ENCODE data around the gene MRPL22.
A peak's percentile ranks its signal among the peaks of the same experiment; 100 is the strongest.
"Not testable (repeated sequence)": the region's sequence is repeated elsewhere in the genome, so short reads cannot be mapped to it uniquely, and the experiment has no call there.

Gene MRPL22

DNA sequence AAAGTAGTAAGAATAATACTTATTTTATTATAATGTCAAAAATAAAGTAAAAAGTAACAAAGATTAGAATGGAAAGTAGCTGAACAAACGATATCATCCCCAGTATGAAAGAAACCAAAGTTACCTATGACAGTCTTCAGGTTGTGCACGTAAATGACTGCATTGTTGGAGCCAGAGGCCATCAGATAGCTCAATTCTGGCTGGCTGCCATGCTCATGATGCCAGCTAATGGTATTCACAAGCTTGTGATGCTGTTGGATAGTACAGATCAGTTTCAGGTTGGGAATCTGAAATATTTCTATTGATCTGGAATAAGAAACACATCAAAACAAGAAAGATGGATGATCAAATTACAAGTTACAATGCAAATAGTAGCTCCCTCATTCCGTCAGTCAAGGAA lies 24.0 kb upstream of the MRPL22 start:
- TF ChIP-seq TAF1 (IDR thresholded peaks at IDR 0.05; ENCODE audit: borderline replicate concordance, low read depth, low read length) = no peak
- TF ChIP-seq POLR2A (IDR thresholded peaks at IDR 0.05; ENCODE audit: low read depth, low read length) = no peak
- no peak for TF ChIP-seq POLR2AphosphoS5 (IDR thresholded peaks at IDR 0.05; ENCODE audit: low read depth, low read length)
- no peak for DNase-seq (ENCODE audit: insufficient read length)
- no peak for FAIRE-seq

DNA sequence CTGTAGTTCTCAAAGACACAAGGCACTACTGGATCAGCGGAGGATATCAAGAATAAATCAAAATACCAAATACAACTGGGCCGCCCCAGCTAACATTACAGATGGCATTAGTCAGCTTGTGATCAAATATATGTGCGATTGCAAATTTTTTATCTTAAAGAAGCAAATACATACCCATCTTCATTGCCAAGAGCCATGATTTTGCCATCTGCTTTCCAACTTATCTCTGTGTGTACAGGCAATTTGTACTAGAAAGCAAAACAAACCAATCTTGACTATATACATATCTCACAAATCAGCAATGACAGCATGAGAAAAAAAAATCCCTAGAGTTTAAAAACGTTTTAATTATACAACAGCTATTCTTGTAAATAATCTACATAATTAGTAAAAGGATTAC lies 23.1 kb upstream of the MRPL22 start:
- DNase-seq (ENCODE audit: insufficient read length) = no peak
- TF ChIP-seq TAF1 (IDR thresholded peaks at IDR 0.05; ENCODE audit: borderline replicate concordance, low read depth, low read length) (no peak), POLR2A (IDR thresholded peaks at IDR 0.05; ENCODE audit: low read depth, low read length) (no peak), POLR2AphosphoS5 (IDR thresholded peaks at IDR 0.05; ENCODE audit: low read depth, low read length) (no peak)
- peak; percentile 27 for FAIRE-seq

DNA sequence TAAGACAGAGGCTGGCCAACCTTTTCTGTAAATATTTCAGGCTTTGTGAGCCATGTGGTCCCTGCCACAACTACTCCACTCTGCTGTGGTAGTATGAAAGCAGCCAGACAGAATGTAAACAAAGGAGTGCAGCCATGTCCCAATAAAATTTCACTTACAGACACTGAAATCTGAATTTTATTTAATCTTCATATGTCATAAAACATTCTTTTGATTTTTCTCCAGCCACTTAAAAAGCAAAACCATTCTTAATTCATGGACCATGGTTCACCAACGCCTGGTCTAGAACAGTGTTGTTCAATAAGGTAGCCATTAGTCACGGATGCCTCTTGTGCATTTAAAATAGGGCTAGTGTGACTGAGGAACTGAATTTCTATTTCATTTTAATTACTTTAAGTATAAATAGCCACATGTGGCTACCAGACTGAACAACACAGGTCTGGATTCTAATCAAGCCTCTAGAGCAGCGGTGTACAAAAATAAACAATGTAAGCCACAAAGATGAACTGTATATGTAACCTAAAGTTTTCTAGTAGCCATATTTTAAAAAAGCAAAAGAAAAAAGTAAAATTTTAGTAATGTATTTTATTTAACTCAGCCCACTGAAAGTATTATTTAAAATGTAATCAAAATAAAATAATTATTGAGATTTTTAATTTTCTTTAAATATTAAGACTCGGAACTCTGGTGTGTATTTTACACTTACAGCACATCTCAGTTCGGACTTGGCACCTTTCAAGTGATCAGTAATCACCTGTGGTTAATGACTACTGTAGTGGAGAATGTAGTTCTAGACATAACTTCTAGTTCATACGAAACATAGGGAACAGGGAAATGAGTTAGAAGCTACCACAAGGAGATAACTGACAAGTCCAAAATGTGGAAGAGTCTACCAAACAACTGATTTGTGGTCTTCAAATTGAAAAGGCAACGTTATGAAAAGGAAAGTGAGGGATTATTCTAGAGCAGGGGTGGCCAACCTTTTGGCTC lies 17.1 kb upstream of the MRPL22 start:
- DNase-seq (ENCODE audit: insufficient read length) (no peak), FAIRE-seq (no peak)
- TF ChIP-seq TAF1 (IDR thresholded peaks at IDR 0.05; ENCODE audit: borderline replicate concordance, low read depth, low read length) (no peak), POLR2A (IDR thresholded peaks at IDR 0.05; ENCODE audit: low read depth, low read length) (no peak), POLR2AphosphoS5 (IDR thresholded peaks at IDR 0.05; ENCODE audit: low read depth, low read length) (no peak)

DNA sequence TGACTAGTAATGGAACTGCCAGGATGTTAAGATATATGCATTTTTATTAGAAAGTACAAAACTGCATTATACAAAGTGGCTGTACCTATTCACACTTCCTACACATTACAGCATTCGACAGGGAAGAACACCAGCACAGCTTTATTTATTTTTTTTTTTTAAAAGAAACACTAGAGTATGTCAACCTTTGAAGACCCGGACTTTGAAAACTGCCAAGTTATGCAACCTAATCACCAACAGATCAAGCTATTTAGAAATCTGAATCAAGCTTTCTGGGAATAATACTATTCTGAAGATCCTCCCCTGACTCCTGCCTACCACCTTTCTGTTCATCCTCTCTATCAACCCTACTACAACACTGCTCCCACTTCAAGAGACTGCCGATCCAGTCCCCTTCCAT lies 7.3 kb upstream of the MRPL22 start:
- FAIRE-seq (no peak), DNase-seq (ENCODE audit: insufficient read length) (no peak)
- TF ChIP-seq TAF1 (IDR thresholded peaks at IDR 0.05; ENCODE audit: borderline replicate concordance, low read depth, low read length) = no peak
- no peak for TF ChIP-seq POLR2A (IDR thresholded peaks at IDR 0.05; ENCODE audit: low read depth, low read length)
- TF ChIP-seq POLR2AphosphoS5 (IDR thresholded peaks at IDR 0.05; ENCODE audit: low read depth, low read length) = no peak

DNA sequence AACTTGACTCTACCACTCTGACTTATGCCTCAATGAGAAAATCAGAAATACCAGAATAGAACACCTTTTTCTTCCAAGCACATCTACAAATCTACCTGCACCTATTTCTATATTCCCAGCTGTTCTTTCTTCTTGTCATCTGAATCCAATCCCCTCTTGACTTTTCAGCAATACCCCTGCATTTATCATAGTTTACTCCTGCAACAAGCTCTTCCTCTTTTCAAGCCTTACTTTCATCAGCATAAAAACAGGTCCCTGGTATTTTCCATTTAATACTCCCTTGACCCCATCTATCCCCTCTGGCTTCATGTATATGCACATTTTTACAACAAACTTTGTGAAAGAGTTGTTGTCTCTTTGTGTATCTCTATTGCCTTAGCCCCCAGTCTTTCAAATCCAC lies 6.0 kb upstream of the MRPL22 start:
- FAIRE-seq = no peak
- DNase-seq (ENCODE audit: insufficient read length) = no peak
- TF ChIP-seq POLR2AphosphoS5 (IDR thresholded peaks at IDR 0.05; ENCODE audit: low read depth, low read length) (no peak), TAF1 (IDR thresholded peaks at IDR 0.05; ENCODE audit: borderline replicate concordance, low read depth, low read length) (no peak), POLR2A (IDR thresholded peaks at IDR 0.05; ENCODE audit: low read depth, low read length) (no peak)

DNA sequence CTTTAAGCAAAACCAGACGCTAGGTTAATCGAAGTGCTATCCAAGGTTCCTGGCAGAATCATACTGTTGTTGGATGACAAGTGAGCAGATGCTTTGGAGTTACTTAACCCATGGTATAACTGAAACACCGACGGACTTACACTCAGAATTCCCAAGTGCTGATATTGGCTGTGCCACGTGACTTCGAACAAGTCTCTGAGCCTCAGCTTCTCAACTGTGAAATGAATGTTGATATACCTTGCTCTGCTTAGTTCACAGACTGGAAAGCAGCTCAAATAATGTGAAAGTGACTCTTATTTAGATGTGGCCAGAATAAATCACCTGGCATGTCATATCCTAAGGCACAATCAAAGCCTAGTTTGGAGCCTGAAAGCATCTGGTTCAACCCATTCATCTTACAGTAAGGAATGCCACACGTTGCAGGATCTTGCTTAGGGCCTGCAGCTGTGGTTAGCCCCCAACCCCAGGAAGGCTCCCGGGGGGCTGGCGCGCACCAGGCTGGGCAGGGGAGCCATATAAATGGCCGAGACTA lies 3.6 kb upstream of the MRPL22 start:
- no peak for FAIRE-seq
- TF ChIP-seq POLR2A (IDR thresholded peaks at IDR 0.05; ENCODE audit: low read depth, low read length) (no peak), POLR2AphosphoS5 (IDR thresholded peaks at IDR 0.05; ENCODE audit: low read depth, low read length) (no peak), TAF1 (IDR thresholded peaks at IDR 0.05; ENCODE audit: borderline replicate concordance, low read depth, low read length) (no peak)
- no peak for DNase-seq (ENCODE audit: insufficient read length)

DNA sequence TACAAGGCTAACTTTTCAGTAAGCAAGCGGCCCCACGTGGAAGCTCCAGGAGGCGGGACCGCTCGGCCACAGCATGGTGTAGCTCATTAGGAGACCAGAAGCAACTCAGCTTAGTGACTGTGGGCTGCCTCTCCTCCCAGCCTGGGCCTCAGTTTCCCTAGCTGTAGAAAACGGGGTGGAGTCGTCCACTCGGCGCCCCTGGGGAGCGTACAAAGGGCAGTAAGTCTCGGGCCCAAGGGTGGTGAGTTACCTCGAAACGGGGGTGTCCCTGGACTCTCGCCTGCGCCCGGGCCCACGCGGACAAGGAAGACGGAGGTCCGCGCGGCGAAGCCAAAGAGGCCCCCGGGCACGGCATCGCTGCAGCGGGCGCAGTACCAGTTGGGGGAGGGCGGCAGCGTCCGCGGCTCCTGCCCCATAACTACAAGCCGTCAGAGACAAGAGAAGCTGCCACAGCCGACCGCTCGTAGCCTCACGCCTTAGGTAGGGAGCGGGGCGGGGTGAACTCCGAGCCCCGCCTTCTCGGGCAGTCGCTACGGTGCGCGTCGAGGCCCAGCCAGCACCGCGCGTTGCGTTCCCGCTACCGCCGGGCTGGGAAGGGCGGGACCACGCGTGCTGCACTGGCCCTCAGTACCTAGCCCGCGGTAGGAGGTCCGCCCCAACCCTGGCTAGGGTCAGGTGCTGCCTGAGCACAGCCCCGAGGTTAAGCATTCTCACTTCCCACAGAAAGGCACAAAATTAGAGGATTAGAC lies 3.0 kb upstream of the MRPL22 start, which contains the start of gene GEMIN5:
GEMIN5 (minus strand) TSS at position 494 of the 749 bp plus-strand sequence; CDS start at position 416, 78 bp downstream.
- FAIRE-seq (peak; percentile 82), DNase-seq (ENCODE audit: insufficient read length) (peak; percentile 81)

DNA sequence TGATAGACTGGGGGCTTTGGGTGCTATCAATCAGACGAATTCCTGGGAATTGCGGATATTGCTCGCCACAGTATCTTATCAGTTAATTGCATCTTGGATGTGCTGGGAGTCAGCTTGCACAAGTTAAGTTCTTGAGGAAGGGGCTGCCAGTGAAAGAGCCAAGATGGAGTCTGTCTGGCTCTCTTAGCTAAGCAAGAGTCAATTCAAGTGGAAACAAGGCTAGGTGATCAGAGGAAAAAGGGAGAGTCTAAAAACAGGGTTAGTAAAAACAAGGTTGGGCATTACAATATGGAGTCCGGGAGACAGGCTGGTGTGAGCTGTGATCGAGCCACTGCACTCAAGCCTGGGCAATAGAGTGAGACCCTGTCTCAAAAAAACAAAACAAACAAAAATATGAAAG lies 1.5 kb upstream of the MRPL22 start:
- not testable (repeated sequence) for DNase-seq (ENCODE audit: insufficient read length); FAIRE-seq

More for the DNA sequence above, 3.0 kb upstream of the MRPL22 start, which contains the start of gene GEMIN5:
- TF ChIP-seq TAF1 (IDR thresholded peaks at IDR 0.05; ENCODE audit: borderline replicate concordance, low read depth, low read length) = peak; percentile 42; the same call in 1 of the 2 replicates
- TF ChIP-seq POLR2A (IDR thresholded peaks at IDR 0.05; ENCODE audit: low read depth, low read length) = peak; percentile 81; the same call in 1 of the 2 replicates
- TF ChIP-seq POLR2AphosphoS5 (IDR thresholded peaks at IDR 0.05; ENCODE audit: low read depth, low read length) = peak; percentile 64; the same call in 1 of the 2 replicates

DNA sequence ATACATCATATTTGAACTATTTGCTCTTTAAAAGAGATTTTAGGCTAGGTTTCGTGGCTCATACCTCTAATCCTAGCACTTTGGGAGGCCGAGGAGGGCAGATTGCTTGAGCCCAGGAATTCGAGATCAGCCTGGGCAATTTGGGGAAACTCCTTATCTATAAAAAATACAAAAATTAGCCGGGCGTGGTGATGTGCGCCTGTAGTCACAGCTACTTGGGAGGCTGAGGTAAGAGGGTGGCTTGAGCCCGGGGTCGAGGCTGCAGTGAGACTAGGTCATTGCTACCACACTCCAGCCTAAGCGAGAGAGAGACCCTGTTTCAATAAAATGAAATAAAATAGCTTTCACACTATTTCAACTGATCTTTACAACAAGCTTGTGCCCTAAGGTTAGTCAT lies 500 bp upstream of the MRPL22 start:
- no peak for DNase-seq (ENCODE audit: insufficient read length)
- TF ChIP-seq POLR2AphosphoS5 (IDR thresholded peaks at IDR 0.05; ENCODE audit: low read depth, low read length) (no peak), TAF1 (IDR thresholded peaks at IDR 0.05; ENCODE audit: borderline replicate concordance, low read depth, low read length) (no peak), POLR2A (IDR thresholded peaks at IDR 0.05; ENCODE audit: low read depth, low read length) (no peak)
- no peak for FAIRE-seq

DNA sequence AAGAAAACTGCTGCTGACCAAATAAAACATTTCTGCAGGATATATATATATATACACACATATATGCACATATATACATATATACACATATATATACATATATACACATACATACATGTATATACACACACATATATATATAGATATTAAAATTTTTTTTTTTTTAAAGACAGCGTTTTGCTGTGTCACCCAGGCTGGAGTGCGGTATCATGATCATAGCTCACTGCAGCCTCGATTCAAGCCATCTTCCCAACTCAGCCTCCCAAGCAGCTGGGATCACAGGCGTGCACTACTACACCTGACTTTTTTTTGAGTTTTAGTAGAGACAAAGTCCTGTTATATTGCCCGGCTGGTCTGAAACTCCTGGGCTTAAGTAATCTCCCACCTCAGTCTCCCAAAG lies 2.7 kb downstream of the MRPL22 start:
- DNase-seq (ENCODE audit: insufficient read length) (no peak), FAIRE-seq (no peak)
- no peak for TF ChIP-seq TAF1 (IDR thresholded peaks at IDR 0.05; ENCODE audit: borderline replicate concordance, low read depth, low read length)
- no peak for TF ChIP-seq POLR2A (IDR thresholded peaks at IDR 0.05; ENCODE audit: low read depth, low read length)
- TF ChIP-seq POLR2AphosphoS5 (IDR thresholded peaks at IDR 0.05; ENCODE audit: low read depth, low read length) = no peak

DNA sequence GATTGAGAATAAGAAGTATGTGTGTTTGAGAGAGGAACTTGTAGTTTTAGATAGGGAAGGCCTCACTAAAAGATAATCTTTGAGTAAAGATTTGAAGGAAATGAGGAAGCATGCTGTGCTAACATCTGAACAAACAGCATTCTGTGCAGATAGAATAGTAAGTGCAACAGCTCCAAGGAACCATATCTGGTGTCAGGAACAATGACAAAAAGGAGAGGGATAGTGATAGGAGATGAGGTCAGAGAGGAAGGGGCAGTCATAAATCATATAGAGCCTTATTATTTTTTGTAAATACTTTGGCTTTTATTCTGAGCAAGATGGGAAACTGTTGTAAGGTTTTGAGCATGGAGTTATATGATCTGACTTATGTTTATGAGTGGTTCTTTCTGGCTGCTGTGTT lies 3.8 kb downstream of the MRPL22 start:
- TF ChIP-seq TAF1 (IDR thresholded peaks at IDR 0.05; ENCODE audit: borderline replicate concordance, low read depth, low read length) = no peak
- no peak for TF ChIP-seq POLR2A (IDR thresholded peaks at IDR 0.05; ENCODE audit: low read depth, low read length)
- TF ChIP-seq POLR2AphosphoS5 (IDR thresholded peaks at IDR 0.05; ENCODE audit: low read depth, low read length) = no peak
- DNase-seq (ENCODE audit: insufficient read length) (no peak), FAIRE-seq (no peak)

Data from GM12892 (cell line).